ENCODE results near the gene HSPB2.

DNA sequence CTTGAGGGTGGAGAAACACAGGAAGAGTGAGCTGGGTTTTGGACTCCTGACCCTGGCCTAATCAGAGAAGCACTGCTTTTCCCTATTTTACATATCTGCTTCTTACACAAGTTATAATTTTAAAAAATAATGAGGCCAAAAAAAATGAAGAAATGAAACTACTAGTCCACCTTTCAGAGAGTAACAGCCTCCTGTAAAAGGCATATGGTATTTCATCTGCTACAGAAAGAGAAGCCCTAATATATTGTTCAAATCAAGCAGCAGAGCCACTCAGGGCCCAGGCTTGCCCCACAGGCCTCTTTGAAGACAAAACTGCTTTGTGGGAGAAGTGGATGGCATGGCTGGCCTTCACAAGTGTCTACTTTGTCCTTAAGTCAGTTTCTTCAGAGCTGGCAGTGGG is 34.6 kb downstream of the HSPB2 start:
- TF ChIP-seq CTCF (IDR thresholded peaks at IDR 0.05): no peak
- TF ChIP-seq EP300 (IDR thresholded peaks at IDR 0.05): no peak

Data from ovary (tissue), 3 donors.